ENCODE results near the gene EXOC6B.

DNA sequence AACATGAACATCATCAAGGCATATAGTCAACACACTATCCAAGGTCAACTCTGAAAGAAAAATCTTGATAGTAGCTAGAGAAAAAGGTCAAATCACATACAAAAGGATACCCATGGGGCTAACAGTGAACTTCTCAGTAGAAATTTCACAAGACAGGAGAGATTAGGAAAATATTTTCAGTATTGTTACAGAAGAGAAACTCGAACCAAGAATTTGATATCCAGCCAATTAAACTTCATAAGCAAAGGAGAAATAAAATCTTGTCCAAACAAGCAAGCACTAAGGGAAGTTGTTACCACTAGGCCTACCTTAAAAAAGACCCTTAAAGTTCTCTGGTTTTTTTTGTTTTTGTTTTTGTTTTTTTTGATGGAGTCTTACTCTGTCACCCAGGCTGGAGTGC lies 242.5 kb downstream of the EXOC6B start:
- TF ChIP-seq, protein P1, sequence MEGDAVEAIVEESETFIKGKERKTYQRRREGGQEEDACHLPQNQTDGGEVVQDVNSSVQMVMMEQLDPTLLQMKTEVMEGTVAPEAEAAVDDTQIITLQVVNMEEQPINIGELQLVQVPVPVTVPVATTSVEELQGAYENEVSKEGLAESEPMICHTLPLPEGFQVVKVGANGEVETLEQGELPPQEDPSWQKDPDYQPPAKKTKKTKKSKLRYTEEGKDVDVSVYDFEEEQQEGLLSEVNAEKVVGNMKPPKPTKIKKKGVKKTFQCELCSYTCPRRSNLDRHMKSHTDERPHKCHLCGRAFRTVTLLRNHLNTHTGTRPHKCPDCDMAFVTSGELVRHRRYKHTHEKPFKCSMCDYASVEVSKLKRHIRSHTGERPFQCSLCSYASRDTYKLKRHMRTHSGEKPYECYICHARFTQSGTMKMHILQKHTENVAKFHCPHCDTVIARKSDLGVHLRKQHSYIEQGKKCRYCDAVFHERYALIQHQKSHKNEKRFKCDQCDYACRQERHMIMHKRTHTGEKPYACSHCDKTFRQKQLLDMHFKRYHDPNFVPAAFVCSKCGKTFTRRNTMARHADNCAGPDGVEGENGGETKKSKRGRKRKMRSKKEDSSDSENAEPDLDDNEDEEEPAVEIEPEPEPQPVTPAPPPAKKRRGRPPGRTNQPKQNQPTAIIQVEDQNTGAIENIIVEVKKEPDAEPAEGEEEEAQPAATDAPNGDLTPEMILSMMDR (IDR thresholded peaks at IDR 0.05; ENCODE audit: control extremely low read depth in 1 of 3, insufficient read depth in 1 of 3, low read depth in 1 of 3, low read length in 3 of 3): no peak
- TF ChIP-seq CEBPB (IDR thresholded peaks at IDR 0.05; ENCODE audit: low read depth, low read length): no peak
- TF ChIP-seq EZH2 (IDR thresholded peaks at IDR 0.05; ENCODE audit: low read depth, low read length, severe bottlenecking): no peak
